ENCODE data around the gene RILPL1. TPM values are rescaled to one million over a fixed set of nuclear protein-coding genes. Genes with fewer than 3 reads are reported as not detected.

RILPL1 gene
- total RNA-seq, 1 donor from 2014 or later: 39.5 TPM

- Mint-ChIP-seq H3K27me3 (ENCODE audit: low read depth) (no peaks in the 10 kb centered on the region), H3K36me3 (ENCODE audit: low read depth) (peaks cover 23% of the 10 kb centered on the region), H3K9me3 (ENCODE audit: low read depth) (no peaks in the 10 kb centered on the region), H3K27ac (ENCODE audit: unreplicated experiment) (peak overlapping the region; percentile 99), H3K4me1 (ENCODE audit: low read depth) (peaks cover 53% of the 10 kb centered on the region), H3K4me3 (ENCODE audit: unreplicated experiment) (peak overlapping the region; percentile 10)
- TF ChIP-seq CTCF (IDR thresholded peaks at IDR 0.05): peak; percentile 19
- DNase-seq (ENCODE audit: low spot score): no peak
These were observed 54.8 kb downstream of the RILPL1 start for GRCh38 chr12:123478762-123479161.

DNA sequence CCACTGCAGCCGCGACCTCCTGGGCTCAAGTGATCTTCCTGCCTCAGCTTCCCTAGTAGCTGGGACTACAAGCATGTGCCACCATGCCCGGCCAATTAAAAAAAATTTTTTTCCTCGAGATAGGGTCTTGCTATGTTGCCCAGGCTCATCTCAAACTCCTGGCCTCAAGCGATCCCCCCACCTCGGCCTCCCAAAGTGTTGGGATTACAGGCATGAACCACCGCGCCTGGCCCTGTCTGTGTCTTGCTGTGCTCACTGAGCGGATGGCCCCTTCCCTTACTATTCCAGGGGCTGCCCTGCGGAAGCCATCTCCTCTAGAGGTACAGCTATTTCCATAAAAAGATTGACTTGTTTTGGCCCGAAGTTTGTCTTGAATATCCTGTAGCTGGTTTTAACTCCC, 55.5 kb downstream of the RILPL1 start:
- DNase-seq (ENCODE audit: low spot score): no peak
- no peak for TF ChIP-seq CTCF (IDR thresholded peaks at IDR 0.05)
- Mint-ChIP-seq H3K4me3 (ENCODE audit: unreplicated experiment) (no peak overlapping the region), H3K9me3 (ENCODE audit: low read depth) (no peaks in the 10 kb centered on the region), H3K27me3 (ENCODE audit: low read depth) (no peaks in the 10 kb centered on the region), H3K36me3 (ENCODE audit: low read depth) (peaks cover 21% of the 10 kb centered on the region), H3K27ac (ENCODE audit: unreplicated experiment) (peak overlapping the region; percentile 99), H3K4me1 (ENCODE audit: low read depth) (peaks cover 48% of the 10 kb centered on the region)

DNA sequence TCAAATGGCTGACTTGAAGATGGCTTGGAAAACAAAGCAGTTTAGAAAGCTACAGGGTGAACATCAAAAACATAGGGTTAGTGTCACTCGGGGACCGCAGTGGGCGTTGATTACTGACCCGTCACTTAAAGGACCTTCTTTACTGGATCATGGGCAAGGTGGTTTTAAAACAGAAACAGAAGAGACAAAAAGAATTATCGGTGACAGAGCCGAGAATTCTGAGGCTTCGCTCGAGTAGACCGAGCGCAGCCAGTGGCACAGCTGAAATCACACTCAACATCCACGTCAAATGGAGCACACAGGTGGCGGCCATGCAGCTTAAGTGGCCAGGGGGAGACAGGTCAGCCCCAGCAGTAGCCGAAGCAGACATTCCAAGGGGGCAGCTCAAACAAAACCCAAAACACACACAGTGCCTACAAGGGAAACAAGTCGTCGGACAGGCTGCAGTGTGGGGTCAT, 58.2 kb downstream of the RILPL1 start:
- H3K4me1 Mint-ChIP-seq (ENCODE audit: low read depth): peaks cover 50% of the 10 kb centered on the region
- H3K9me3 Mint-ChIP-seq (ENCODE audit: low read depth): no peaks in the 10 kb centered on the region
- H3K27me3 Mint-ChIP-seq (ENCODE audit: low read depth): no peaks in the 10 kb centered on the region
- H3K4me3 Mint-ChIP-seq (ENCODE audit: unreplicated experiment): no peak overlapping the region
- TF ChIP-seq CTCF (IDR thresholded peaks at IDR 0.05): no peak
- no peak for DNase-seq (ENCODE audit: low spot score)
- H3K36me3 Mint-ChIP-seq (ENCODE audit: low read depth): peaks cover 32% of the 10 kb centered on the region
- no peak overlapping the region for H3K27ac Mint-ChIP-seq (ENCODE audit: unreplicated experiment)

DNA sequence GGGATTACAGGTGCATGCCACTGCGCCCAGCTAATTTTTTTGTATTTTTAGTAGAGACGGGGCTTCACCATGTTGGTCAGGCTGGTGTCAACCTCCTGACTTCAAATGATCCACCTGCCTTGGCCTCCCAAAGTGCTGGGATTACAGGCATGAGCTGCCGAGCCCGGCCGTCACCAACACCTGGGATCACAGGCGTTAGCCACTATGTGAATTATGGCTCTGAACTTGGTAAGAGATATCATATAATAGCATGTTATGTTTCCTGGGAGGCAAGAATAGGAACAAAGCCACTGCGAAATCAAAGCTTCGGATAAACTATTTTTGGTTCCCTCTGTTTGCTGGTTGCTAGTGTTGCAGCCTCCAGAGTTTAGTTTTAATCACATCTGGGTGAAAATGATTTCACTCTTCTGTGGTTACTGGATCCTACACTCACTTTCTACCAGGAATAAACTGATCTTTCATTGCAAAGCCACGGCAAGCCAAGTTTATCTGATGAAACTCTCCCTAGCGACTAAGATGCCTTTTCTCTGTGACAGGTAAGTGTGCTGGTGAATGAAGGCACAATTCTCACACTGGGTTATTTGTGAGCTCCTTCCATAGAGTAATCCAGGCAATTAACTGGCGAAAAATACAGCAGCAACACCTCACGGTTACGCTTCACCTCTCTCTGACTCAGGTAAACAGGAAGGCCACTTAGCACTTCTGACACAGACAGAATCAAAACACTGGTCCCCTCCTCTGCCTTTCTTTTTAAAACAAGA, 58.9 kb downstream of the RILPL1 start:
- Mint-ChIP-seq H3K4me3 (ENCODE audit: unreplicated experiment) (no peak overlapping the region), H3K4me1 (ENCODE audit: low read depth) (peaks cover 44% of the 10 kb centered on the region), H3K36me3 (ENCODE audit: low read depth) (peaks cover 31% of the 10 kb centered on the region), H3K9me3 (ENCODE audit: low read depth) (no peaks in the 10 kb centered on the region), H3K27ac (ENCODE audit: unreplicated experiment) (no peak overlapping the region), H3K27me3 (ENCODE audit: low read depth) (no peaks in the 10 kb centered on the region)
- DNase-seq (ENCODE audit: low spot score): no peak
- no peak for TF ChIP-seq CTCF (IDR thresholded peaks at IDR 0.05)

- Mint-ChIP-seq H3K9me3 (ENCODE audit: low read depth) (no peaks in the 10 kb centered on the region), H3K4me3 (ENCODE audit: unreplicated experiment) (no peak overlapping the region), H3K27me3 (ENCODE audit: low read depth) (no peaks in the 10 kb centered on the region), H3K36me3 (ENCODE audit: low read depth) (peaks cover 28% of the 10 kb centered on the region), H3K27ac (ENCODE audit: unreplicated experiment) (no peak overlapping the region), H3K4me1 (ENCODE audit: low read depth) (peaks cover 27% of the 10 kb centered on the region)
- TF ChIP-seq CTCF (IDR thresholded peaks at IDR 0.05): no peak
- no peak for DNase-seq (ENCODE audit: low spot score)
These were observed 61.1 kb downstream of the RILPL1 start for GRCh38 chr12:123472438-123472849.
